Vagina (tissue), 2 donors: ENCODE results near the gene CGB7. TPM values are rescaled to one million over a fixed set of nuclear protein-coding genes. Genes with fewer than 3 reads are reported as not detected.
"Not testable (repeated sequence)": the region's sequence is repeated elsewhere in the genome, so short reads cannot be mapped to it uniquely, and the experiment has no call there.

Experiments
- DNase-seq, 2 donors: peaks; one replicate each; pipeline ENCODE4 v3.0.0-alpha.2; 2017; ENCODE audit errors: extremely low spot score in 2 of 2
- H3K27ac ChIP-seq: fragments of 200-600 bp; sonication (generic); one replicate; pipeline ENCODE4 v1.5.1; 2019
- H3K27me3 ChIP-seq: fragments of 200-600 bp; sonication (generic); one replicate; pipeline ENCODE4 v1.5.1; 2019
- H3K36me3 ChIP-seq, 2 donors: fragments of 200-600 bp; sonication (generic); one replicate each; pipeline ENCODE4 v1.5.1; 2017 to 2019
- H3K4me1 ChIP-seq: fragments of 200-600 bp; sonication (generic); one replicate; pipeline ENCODE4 v1.5.1; 2019
- H3K4me3 ChIP-seq, 2 donors: fragments of 200-600 bp; sonication (generic); 1 replicate in 1 of 2; 2 replicates in 1 of 2; pipeline ENCODE4 v1.5.1; 2016 to 2019
- H3K9me3 ChIP-seq: fragments of 200-600 bp; sonication (generic); one replicate; pipeline ENCODE4 v1.5.1; 2019
- POLR2A ChIP-seq, 2 donors: fragments of 450-650 bp; IDR thresholded peaks; one replicate each; pipeline ENCODE4 v1.6.1; 2017; ENCODE audit warnings: antibody characterized with exemption in 2 of 2, mild to moderate bottlenecking in 2 of 2, moderate library complexity in 2 of 2
- POLR2AphosphoS5 ChIP-seq, 2 donors: sonication (generic); formaldehyde crosslinking; IDR thresholded peaks; one replicate each; pipeline ENCODE4 v1.9.0; 2017; ENCODE audit warnings: antibody characterized with exemption in 2 of 2, mild to moderate bottlenecking in 2 of 2, low read depth in 1 of 2; ENCODE audit not compliant: insufficient read depth in 1 of 2
- intact Hi-C: fragments of 100-400 bp; cut with DNase I; formaldehyde crosslinking; loops from one replicate; pipeline ENCODE4 v1.15.1; 2023
- total RNA-seq: library from RNA; depleted of rRNA; stranded (reverse); fragments of >200 nt; gene quantifications from one replicate; pipeline ENCODE4 v1.2.3, GENCODE V29; 2016
- TF ChIP-seq, protein P1 (sequence below), 3 experiments: fragments of 450-650 bp in 2 of 3; fragments of 200-600 bp in 1 of 3; sonication (generic) in 1 of 3; IDR thresholded peaks; one replicate each; pipeline ENCODE4 v1.5.1; 2017 to 2019; ENCODE audit warnings: antibody characterized with exemption in 3 of 3, mild to moderate bottlenecking in 2 of 3, moderate library complexity in 2 of 3

Gene CGB7
- total RNA-seq, 1 donor from 2014 or later, result 0.98 TPM

DNA sequence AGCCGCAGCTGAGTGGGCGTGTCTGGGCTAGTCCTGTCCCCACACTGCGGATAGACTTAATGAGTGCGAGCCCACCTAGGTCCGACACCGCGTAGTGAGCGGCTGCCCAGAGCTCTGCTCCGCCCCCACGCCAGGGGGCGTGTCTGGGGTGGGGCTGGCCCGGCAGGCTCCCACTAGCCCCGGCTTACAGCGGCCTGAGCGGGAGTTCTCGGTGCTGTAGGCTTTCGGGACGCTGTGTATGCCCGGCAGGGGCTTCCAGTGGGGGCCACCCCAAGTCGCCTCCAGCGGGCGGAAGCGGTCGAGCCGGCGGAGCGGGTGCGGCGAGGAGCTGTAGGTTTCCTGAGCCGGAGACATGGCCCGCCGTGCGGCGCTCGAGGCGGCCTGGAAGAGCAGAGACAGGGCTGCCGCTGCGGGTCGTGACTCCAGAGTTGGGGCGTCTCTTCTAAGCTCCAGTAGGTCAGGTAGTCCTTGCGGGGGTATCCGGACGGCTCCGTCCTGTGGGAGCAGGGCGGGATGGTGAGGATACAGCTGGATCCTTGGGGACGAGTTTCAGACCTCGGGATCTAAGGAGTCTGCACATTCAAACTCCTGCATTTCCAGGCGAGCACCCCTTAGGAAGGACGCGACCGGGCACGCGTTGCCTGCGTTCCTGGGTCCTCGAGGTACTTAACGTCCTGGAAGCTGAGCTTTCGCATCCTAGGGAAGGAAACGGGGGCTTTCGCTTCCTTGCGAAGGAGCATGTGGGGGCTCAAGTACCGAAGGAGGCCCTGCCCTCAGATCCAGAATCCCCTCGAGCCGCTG, 1.2 kb downstream of the CGB7 start:
- H3K27me3 ChIP-seq, result no peaks in the 10 kb centered on the region
- peaks cover 22% of the 10 kb centered on the region for H3K4me1 ChIP-seq
- no peaks in the 10 kb centered on the region for H3K36me3 ChIP-seq
- TF ChIP-seq POLR2AphosphoS5 (IDR thresholded peaks at IDR 0.05; ENCODE audit: insufficient read depth in 1 of 2, low read depth in 1 of 2) (peak in 1 of 2 donors; percentile 33), POLR2A (IDR thresholded peaks at IDR 0.05) (no peak)
- TF ChIP-seq, protein P1, sequence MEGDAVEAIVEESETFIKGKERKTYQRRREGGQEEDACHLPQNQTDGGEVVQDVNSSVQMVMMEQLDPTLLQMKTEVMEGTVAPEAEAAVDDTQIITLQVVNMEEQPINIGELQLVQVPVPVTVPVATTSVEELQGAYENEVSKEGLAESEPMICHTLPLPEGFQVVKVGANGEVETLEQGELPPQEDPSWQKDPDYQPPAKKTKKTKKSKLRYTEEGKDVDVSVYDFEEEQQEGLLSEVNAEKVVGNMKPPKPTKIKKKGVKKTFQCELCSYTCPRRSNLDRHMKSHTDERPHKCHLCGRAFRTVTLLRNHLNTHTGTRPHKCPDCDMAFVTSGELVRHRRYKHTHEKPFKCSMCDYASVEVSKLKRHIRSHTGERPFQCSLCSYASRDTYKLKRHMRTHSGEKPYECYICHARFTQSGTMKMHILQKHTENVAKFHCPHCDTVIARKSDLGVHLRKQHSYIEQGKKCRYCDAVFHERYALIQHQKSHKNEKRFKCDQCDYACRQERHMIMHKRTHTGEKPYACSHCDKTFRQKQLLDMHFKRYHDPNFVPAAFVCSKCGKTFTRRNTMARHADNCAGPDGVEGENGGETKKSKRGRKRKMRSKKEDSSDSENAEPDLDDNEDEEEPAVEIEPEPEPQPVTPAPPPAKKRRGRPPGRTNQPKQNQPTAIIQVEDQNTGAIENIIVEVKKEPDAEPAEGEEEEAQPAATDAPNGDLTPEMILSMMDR (IDR thresholded peaks at IDR 0.05), result peak in 1 of 3 experiments; percentile 41
- H3K27ac ChIP-seq, result peak overlapping the region; percentile 15
- peak overlapping the region; percentile 47 to 48 for H3K4me3 ChIP-seq
- intact Hi-C loops, result no loop called here
- DNase-seq, result no peak
- H3K9me3 ChIP-seq, result no peaks in the 10 kb centered on the region

- DNase-seq, H3K36me3 ChIP-seq, H3K4me3 ChIP-seq, intact Hi-C loops, H3K27ac ChIP-seq, H3K9me3 ChIP-seq, H3K27me3 ChIP-seq, H3K4me1 ChIP-seq: not testable (repeated sequence)
Observed at GRCh38 chr19:49050376-49051033, 7.0 kb downstream of the CGB7 start.

- H3K4me3 ChIP-seq, H3K27ac ChIP-seq, H3K27me3 ChIP-seq, H3K36me3 ChIP-seq, H3K9me3 ChIP-seq, intact Hi-C loops, DNase-seq, H3K4me1 ChIP-seq: not testable (repeated sequence)
Observed at GRCh38 chr19:49049834-49050233, 7.7 kb downstream of the CGB7 start.

GRCh38 chr19:49049011-49049410, 8.5 kb downstream of the CGB7 start, which contains the start of gene CGB8:
TSS of gene CGB8 (minus strand) at chr19:49049111. CDS start at chr19:49048739, 372 bp downstream.
- H3K27me3 ChIP-seq, H3K27ac ChIP-seq, DNase-seq, H3K4me1 ChIP-seq, H3K36me3 ChIP-seq, H3K9me3 ChIP-seq, intact Hi-C loops, H3K4me3 ChIP-seq: not testable (repeated sequence)

- DNase-seq, H3K27ac ChIP-seq, H3K4me1 ChIP-seq, intact Hi-C loops, H3K9me3 ChIP-seq, H3K4me3 ChIP-seq, H3K36me3 ChIP-seq, H3K27me3 ChIP-seq: not testable (repeated sequence)
Observed at GRCh38 chr19:49043548-49043947, 14.0 kb downstream of the CGB7 start, which contains the start of gene CGB5. TSS of gene CGB5 (plus strand) at chr19:49043848. CDS start at chr19:49044210, 362 bp downstream.

- H3K9me3 ChIP-seq, H3K4me1 ChIP-seq, H3K27me3 ChIP-seq, H3K4me3 ChIP-seq, H3K27ac ChIP-seq, DNase-seq, intact Hi-C loops, H3K36me3 ChIP-seq: not testable (repeated sequence)
Observed at GRCh38 chr19:49042666-49043065, 14.9 kb downstream of the CGB7 start.

DNA sequence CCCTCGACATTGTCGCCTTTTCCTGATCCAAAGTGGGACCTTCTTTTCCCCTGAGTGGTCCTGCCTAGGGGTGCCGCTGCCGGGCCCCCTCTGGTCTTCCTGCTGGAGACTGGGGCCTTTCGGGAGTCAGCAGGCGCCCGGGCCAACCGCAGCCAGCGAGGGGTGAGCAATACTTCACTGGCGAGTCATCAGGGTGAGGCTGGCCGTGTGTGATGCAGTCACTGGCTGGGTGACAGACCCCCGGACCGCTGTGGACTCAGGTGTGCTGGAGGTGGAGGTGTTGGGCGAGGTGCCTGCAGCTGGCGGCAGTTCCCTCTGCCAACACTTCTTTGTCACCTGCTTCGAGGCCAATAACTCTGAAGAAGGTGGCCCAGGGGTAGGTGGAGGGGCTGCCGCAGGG, 15.4 kb downstream of the CGB7 start:
- TF ChIP-seq POLR2AphosphoS5 (IDR thresholded peaks at IDR 0.05; ENCODE audit: insufficient read depth in 1 of 2, low read depth in 1 of 2), result no peak
- TF ChIP-seq, protein P1 (IDR thresholded peaks at IDR 0.05), result no peak
- no peak for TF ChIP-seq POLR2A (IDR thresholded peaks at IDR 0.05)
- H3K9me3 ChIP-seq, result no peaks in the 10 kb centered on the region
- intact Hi-C loops, result no loop called here

GRCh38 chr19:49039736-49040135, 17.8 kb downstream of the CGB7 start:
- intact Hi-C loops, H3K27ac ChIP-seq, DNase-seq, H3K9me3 ChIP-seq, H3K27me3 ChIP-seq, H3K36me3 ChIP-seq, H3K4me1 ChIP-seq, H3K4me3 ChIP-seq: not testable (repeated sequence)

More for the DNA sequence above, 15.4 kb downstream of the CGB7 start:
- Histone ChIP-seq H3K36me3 (no peaks in the 10 kb centered on the region), H3K4me1 (no peaks in the 10 kb centered on the region), H3K27ac (no peak overlapping the region), H3K4me3 (no peak overlapping the region), H3K27me3 (no peaks in the 10 kb centered on the region)
- DNase-seq, result no peak

DNA sequence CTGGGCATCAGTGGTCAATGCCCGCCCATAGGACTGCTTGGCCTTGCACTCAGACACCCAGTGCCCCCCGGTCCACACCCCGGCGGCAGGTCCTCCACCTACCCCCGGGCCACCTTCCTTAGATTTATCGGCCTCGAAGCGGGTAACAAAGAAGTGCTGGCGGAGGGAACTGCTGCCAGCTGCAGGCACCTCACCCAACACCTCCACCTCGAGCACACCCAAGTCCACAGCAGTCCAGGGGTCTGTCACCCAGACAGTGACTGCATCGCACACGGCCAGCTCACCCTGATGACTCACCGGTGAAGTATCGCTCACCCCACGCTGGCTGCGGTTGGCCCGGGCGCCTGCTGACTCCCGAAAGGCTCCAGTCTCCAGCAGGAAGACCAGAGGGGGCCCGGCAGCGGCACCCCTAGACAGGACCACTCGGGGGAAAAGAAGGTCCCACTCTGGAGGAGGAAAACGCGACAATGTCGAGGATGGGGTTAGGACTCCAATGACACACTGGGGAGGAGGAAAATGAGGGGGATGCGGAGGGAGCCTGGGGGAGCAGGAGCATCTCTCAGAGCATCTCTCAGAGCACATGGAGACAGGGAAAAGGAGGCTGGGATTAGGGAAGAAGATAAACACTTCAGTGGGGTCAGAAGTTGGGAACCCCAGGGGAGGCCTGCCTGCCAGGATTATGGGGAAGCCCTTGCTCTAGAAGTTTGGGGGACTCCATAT, 18.8 kb downstream of the CGB7 start:
- H3K36me3 ChIP-seq, H3K4me1 ChIP-seq, intact Hi-C loops, DNase-seq, H3K27ac ChIP-seq, H3K27me3 ChIP-seq, H3K4me3 ChIP-seq, H3K9me3 ChIP-seq: not testable (repeated sequence)

DNA sequence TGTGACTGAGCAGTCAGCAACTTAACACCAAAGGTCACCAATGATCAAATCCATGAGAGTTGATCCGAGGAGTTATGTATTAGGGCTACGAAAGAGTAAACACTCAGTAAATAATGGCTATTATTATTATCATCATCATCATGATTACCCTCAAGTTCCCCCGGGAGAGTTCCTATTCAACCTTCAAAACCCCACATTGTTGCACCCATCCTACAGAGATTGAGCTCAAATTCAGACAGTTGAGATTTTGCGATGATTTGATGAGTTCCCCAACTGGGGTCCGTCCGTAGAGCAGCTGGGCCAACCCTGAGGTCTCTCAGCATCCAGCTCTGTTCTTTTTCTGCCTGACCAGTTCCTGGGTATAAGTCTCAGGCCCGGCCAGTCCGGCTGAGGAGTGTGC, 19.4 kb downstream of the CGB7 start:
- H3K27me3 ChIP-seq, intact Hi-C loops, H3K9me3 ChIP-seq, DNase-seq, H3K4me1 ChIP-seq, H3K36me3 ChIP-seq, H3K4me3 ChIP-seq, H3K27ac ChIP-seq: not testable (repeated sequence)
